GM10266 (cell line): ENCODE measurements around the gene PAIP2.

Experiments used
- DNase-seq: peaks from one replicate; pipeline ENCODE4 v3.0.0; 2012; ENCODE audit errors: extremely low spot score
- TF ChIP-seq, protein P1 (sequence below): IDR thresholded peaks from 2 replicates; pipeline ENCODE4 v1.5.1; 2012; ENCODE audit warnings: mild to moderate bottlenecking, low read depth; ENCODE audit not compliant: control insufficient read depth, insufficient read depth; ENCODE audit errors: missing control alignments

PAIP2 gene

DNA sequence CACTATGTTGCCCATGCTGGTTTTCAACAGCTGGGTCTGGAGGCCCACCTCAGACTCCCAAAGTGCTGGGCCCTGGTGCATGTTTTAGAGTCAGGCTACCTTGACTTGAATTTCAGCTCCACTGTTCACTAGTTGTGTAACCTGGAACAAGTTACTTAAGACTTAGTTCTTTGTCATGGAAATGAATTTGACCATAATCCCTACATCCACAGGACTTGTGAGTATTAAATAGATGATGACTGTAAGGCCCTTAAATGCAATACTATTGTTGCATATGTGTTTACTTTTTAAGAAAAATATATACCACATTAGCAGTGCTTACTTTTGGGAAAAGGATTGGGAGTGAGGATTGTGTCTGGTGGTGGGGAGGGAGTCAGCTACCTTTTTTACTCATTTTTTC is 16.4 kb downstream of the PAIP2 start:
- TF ChIP-seq, protein P1, sequence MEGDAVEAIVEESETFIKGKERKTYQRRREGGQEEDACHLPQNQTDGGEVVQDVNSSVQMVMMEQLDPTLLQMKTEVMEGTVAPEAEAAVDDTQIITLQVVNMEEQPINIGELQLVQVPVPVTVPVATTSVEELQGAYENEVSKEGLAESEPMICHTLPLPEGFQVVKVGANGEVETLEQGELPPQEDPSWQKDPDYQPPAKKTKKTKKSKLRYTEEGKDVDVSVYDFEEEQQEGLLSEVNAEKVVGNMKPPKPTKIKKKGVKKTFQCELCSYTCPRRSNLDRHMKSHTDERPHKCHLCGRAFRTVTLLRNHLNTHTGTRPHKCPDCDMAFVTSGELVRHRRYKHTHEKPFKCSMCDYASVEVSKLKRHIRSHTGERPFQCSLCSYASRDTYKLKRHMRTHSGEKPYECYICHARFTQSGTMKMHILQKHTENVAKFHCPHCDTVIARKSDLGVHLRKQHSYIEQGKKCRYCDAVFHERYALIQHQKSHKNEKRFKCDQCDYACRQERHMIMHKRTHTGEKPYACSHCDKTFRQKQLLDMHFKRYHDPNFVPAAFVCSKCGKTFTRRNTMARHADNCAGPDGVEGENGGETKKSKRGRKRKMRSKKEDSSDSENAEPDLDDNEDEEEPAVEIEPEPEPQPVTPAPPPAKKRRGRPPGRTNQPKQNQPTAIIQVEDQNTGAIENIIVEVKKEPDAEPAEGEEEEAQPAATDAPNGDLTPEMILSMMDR: no peak
- no peak for DNase-seq

DNA sequence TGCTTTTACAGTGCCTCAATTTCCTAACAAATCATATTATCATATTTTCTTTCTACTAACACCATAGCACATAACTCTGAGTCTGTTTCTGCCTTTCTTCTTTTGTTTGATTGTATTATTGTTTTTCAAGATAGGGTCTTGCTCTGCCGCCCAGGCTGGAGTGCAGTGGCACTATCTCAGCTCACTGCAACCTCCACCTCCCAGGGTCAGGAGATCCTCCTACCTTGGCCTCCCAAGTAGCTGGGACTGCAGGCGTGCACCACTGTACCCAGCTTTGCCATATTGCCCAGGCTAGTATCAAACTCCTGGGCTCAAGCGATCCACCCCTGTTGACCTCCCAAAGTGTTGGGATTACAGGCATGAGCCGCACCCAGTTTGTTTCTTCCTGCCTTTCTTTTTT is 18.7 kb downstream of the PAIP2 start:
- no peak for DNase-seq
- TF ChIP-seq, protein P1: no peak

DNA sequence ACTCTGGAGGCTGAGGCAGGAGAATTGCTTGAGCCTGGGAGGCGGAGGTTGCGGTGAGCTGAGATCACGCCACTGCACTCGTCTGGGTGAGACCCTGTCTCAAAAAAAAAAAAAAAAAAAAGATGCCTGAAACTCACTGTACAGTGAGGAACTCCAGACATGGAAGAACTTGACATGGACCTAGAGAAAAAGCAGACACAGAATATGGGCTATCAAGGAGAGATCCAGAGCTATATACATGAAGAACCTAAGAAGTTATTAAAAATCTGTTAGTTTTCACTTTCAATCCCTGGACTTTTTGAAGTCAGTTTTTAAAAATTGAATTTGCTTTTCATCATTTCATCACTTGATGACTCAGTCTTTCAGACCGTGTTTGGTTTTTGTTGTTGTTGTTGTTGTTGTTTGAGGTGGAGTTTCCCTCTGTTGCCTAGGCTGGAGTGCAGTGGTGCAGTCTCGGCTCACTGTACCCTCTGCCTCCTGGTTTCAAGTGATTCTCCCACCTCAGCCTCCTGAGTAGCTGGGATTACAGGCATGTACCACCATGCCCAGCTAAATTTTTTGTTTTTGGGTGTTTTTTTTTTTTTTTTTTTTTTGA is 20.3 kb downstream of the PAIP2 start:
- no peak for DNase-seq
- TF ChIP-seq, protein P1: no peak

DNA sequence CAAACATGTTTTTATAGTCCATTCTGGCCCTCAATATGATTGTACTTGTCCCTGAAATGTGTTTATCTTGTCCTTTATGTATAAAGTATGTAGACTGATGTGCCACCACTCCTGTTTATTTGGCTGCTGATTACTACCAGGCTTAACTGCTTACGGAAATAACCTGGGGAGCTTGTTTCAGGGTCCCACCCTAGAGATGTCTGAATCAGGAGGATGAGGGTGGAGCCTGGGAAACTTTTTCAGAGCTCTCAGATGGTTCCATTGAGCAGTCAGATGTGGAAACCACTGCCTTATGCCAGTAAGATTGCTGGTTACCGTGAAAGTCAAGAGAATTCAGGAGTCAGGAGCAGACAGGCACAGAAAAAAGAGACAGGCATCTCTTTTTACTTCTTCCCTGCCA is 22.3 kb downstream of the PAIP2 start:
- DNase-seq: no peak
- TF ChIP-seq, protein P1: no peak

DNA sequence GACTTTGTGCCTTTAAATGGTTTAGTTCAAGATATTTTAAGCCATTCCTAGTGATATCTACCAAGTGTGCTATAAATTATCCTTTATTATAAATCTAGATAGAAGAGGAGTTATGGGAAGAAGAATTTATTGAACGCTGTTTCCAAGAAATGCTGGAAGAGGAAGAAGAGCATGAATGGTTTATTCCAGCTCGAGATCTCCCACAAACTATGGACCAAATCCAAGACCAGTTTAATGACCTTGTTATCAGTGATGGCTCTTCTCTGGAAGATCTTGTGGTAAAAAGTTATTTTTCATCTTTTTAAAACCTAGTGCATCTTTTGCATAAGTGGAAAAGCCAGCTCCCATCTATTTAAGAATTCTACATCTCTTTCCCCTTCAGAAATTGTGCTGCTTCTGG is 22.8 kb downstream of the PAIP2 start:
- TF ChIP-seq, protein P1: no peak
- no peak for DNase-seq

DNA sequence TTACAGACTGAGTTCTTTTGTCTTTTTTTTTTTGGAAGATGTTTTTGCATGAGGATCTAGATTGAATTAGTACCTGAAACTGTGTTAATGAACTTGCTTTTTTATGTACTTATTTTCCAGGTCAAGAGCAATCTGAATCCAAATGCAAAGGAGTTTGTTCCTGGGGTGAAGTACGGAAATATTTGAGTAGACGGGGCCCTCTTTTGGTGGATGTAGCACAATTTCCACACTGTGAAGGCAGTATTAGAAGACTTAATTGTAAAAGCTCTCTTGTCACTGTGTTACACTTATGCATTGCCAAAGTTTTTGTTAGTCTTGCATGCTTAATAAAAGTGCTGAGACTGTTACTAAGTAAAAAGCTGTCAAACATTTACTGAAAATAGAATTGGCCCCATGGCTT is 27.0 kb downstream of the PAIP2 start:
- no peak for DNase-seq
- TF ChIP-seq, protein P1: no peak

DNA sequence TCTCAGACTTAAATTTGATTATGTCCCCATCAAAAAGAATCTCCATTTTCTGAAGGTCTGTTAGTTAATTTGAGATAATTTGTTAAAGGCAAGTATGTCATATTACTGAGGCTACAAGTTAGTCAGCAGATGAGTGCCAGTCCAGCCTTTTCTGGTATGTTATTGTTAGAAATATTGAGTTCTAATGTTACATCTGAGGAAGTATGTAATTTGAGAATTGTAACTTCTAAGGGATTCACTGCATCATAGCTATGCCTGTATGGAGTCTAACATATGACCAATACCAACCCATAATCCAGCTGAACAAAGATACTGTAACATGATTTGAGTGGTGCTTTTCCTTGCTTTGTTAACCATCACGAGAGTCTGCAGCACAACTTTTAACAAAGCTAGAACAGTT is 27.5 kb downstream of the PAIP2 start:
- TF ChIP-seq, protein P1: no peak
- no peak for DNase-seq
